GM04504 (cell line): ENCODE measurements around the gene ABCB8.
"Not testable (repeated sequence)": the region's sequence is repeated elsewhere in the genome, so short reads cannot be mapped to it uniquely, and the experiment has no call there.

Experiments
- DNase-seq: peaks from one replicate; pipeline ENCODE4 v3.0.0-alpha.2; 2012; ENCODE audit warnings: low read depth

The ABCB8 gene

GRCh38 chr7:151014950-151015349 lies 13.3 kb upstream of the ABCB8 start:
- no peak for DNase-seq

GRCh38 chr7:151015967-151016366 lies 12.3 kb upstream of the ABCB8 start:
- DNase-seq, result no peak

GRCh38 chr7:151016505-151016904 lies 11.7 kb upstream of the ABCB8 start:
- DNase-seq, result no peak

- no peak for DNase-seq
These were observed 11.3 kb upstream of the ABCB8 start for GRCh38 chr7:151016942-151017341.

- no peak for DNase-seq
These were observed 10.8 kb upstream of the ABCB8 start for GRCh38 chr7:151017370-151017952.

- no peak for DNase-seq
These were observed 10.3 kb upstream of the ABCB8 start for GRCh38 chr7:151017953-151018420.

GRCh38 chr7:151018421-151019129 lies 9.7 kb upstream of the ABCB8 start:
- no peak for DNase-seq

- DNase-seq, result no peak
These were observed 9.2 kb upstream of the ABCB8 start for GRCh38 chr7:151019130-151019447.

GRCh38 chr7:151020231-151020630 lies 8.0 kb upstream of the ABCB8 start:
- DNase-seq, result no peak

- DNase-seq, result no peak
These were observed 5.0 kb upstream of the ABCB8 start for GRCh38 chr7:151023232-151023631.

- no peak for DNase-seq
These were observed 3.7 kb upstream of the ABCB8 start, which contains the start of gene ATG9B for GRCh38 chr7:151024435-151025056. Gene ATG9B, minus strand, starts transcription at chr7:151024494. Its CDS starts 71 bp downstream, at chr7:151024423.

GRCh38 chr7:151025924-151026671 lies 2.2 kb upstream of the ABCB8 start:
- DNase-seq, result no peak

- DNase-seq, result not testable (repeated sequence)
These were observed 1.2 kb upstream of the ABCB8 start for GRCh38 chr7:151026771-151027727.

- DNase-seq, result not testable (repeated sequence)
These were observed 521 bp upstream of the ABCB8 start for GRCh38 chr7:151027728-151028130.

- DNase-seq, result no peak
These were observed 775 bp downstream of the ABCB8 start for GRCh38 chr7:151028948-151029501.

- DNase-seq, result no peak
These were observed 2.8 kb downstream of the ABCB8 start for GRCh38 chr7:151031011-151031410.

- DNase-seq, result no peak
These were observed 5.0 kb downstream of the ABCB8 start for GRCh38 chr7:151032936-151033863.

GRCh38 chr7:151033864-151034249 lies 5.6 kb downstream of the ABCB8 start:
- no peak for DNase-seq

- no peak for DNase-seq
These were observed 6.2 kb downstream of the ABCB8 start for GRCh38 chr7:151034312-151035025.
